Kidney epithelial cell (primary cell): ENCODE results near the gene RRP8. TPM values are rescaled to one million over a fixed set of nuclear protein-coding genes. Genes with fewer than 3 reads are reported as not detected.

Experiments used
- DNase-seq: peaks from one replicate; pipeline ENCODE4 v3.0.0-alpha.2; 2010; ENCODE audit warnings: low read depth
- H3K27me3 ChIP-seq: 2 replicates; pipeline ENCODE4 v1.6.0; 2011; ENCODE audit warnings: low read length; ENCODE audit not compliant: control insufficient read depth, insufficient read depth
- H3K36me3 ChIP-seq: 2 replicates; pipeline ENCODE4 v1.5.1; 2011; ENCODE audit warnings: low read length; ENCODE audit not compliant: control insufficient read depth, insufficient read depth
- H3K4me3 ChIP-seq: 2 replicates; pipeline ENCODE4 v1.5.1; 2011; ENCODE audit warnings: low read depth, mild to moderate bottlenecking, control low read depth, low read length
- total RNA-seq: library from RNA; depleted of rRNA; stranded (reverse); fragments of >200 nt; gene quantifications from 2 replicates; pipeline ENCODE4 v1.2.3, GENCODE V29; 2015
- TF ChIP-seq, protein P1 (sequence below): IDR thresholded peaks from 2 replicates; pipeline ENCODE4 v1.5.1; 2011; ENCODE audit warnings: mild to moderate bottlenecking, moderate library complexity, low read length, control low read depth, inconsistent platforms; ENCODE audit not compliant: insufficient read depth, poor library complexity, severe bottlenecking

Gene RRP8
- total RNA-seq = 13.7 and 26.4 TPM in 2 replicates

- H3K36me3 ChIP-seq = peaks cover 5% of the 10 kb centered on the region
- no peak for DNase-seq
- H3K4me3 ChIP-seq = peak within 1 kb of the TSS; percentile 73
- TF ChIP-seq, protein P1, sequence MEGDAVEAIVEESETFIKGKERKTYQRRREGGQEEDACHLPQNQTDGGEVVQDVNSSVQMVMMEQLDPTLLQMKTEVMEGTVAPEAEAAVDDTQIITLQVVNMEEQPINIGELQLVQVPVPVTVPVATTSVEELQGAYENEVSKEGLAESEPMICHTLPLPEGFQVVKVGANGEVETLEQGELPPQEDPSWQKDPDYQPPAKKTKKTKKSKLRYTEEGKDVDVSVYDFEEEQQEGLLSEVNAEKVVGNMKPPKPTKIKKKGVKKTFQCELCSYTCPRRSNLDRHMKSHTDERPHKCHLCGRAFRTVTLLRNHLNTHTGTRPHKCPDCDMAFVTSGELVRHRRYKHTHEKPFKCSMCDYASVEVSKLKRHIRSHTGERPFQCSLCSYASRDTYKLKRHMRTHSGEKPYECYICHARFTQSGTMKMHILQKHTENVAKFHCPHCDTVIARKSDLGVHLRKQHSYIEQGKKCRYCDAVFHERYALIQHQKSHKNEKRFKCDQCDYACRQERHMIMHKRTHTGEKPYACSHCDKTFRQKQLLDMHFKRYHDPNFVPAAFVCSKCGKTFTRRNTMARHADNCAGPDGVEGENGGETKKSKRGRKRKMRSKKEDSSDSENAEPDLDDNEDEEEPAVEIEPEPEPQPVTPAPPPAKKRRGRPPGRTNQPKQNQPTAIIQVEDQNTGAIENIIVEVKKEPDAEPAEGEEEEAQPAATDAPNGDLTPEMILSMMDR = peak; percentile 3
- no peaks in the 10 kb centered on the region for H3K27me3 ChIP-seq
These were observed at the start of gene RRP8, which contains the start of gene ILK for GRCh38 chr11:6603287-6604080. Gene RRP8 (minus strand): TSS chr11:6603616. CDS start chr11:6603502, 114 bp downstream. Gene ILK (plus strand): TSS chr11:6603774. CDS start chr11:6604272, 498 bp downstream.

- TF ChIP-seq, protein P1 = no peak
- Histone ChIP-seq H3K36me3 (no peaks in the 10 kb centered on the region), H3K4me3 (no peak overlapping the region), H3K27me3 (peaks cover 42% of the 10 kb centered on the region)
- no peak for DNase-seq
These were observed 49.7 kb upstream of the RRP8 start for GRCh38 chr11:6653097-6653496.

DNA sequence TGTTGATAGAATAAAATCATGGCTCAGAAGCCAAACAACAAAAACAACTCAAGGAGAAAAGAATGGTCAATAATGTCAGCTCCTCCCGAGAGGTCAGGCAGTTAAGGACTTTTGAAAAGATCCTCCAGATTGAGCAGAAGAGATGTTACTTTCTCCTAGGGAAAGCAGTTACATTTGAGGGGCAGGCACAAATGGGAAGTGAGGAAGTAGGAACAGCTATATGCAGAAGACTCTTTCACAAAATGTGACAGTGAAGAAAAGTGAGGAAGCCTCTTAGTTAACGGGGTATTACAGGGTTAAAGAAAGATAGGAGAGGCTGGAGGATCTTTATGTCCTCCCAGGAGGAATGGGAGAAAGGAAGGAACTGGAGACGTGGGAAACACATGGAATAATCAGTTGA, 48.8 kb upstream of the RRP8 start:
- H3K36me3 ChIP-seq = no peaks in the 10 kb centered on the region
- TF ChIP-seq, protein P1 = no peak
- DNase-seq = no peak
- peaks cover 42% of the 10 kb centered on the region for H3K27me3 ChIP-seq
- no peak overlapping the region for H3K4me3 ChIP-seq

DNA sequence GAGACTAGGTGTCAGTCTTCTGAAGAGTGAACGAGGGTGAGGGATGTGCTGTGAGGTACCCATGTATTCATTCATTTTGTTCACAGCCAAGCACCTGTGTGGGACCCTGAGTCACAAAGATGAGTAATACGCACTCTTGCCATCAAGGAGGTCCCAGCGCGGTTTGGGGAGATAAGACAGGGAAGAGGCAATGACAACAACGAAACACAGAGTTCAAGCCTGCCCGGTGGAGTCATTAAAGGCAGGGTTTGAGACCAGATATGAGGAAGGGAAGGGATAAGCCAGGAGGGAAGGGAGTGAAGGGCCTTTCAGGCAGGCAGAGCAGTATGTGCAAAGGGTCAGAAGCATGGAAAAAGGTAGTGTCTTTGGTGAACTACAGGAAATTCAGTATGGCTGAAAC, 47.6 kb upstream of the RRP8 start:
- Histone ChIP-seq H3K4me3 (no peak overlapping the region), H3K36me3 (no peaks in the 10 kb centered on the region), H3K27me3 (peaks cover 30% of the 10 kb centered on the region)
- DNase-seq = no peak
- TF ChIP-seq, protein P1 = no peak

- Histone ChIP-seq H3K36me3 (no peaks in the 10 kb centered on the region), H3K27me3 (peaks cover 26% of the 10 kb centered on the region), H3K4me3 (no peak overlapping the region)
- TF ChIP-seq, protein P1 = no peak
- DNase-seq = no peak
These were observed 46.7 kb upstream of the RRP8 start for GRCh38 chr11:6650104-6650503.
